Iris pigment epithelial cell (primary cell): ENCODE measurements around the gene FRAT2.
"Not testable (repeated sequence)": the region's sequence is repeated elsewhere in the genome, so short reads cannot be mapped to it uniquely, and the experiment has no call there.

Source experiments
- DNase-seq: peaks from one replicate; pipeline ENCODE4 v3.0.0-alpha.2; 2011; ENCODE audit warnings: low read depth

Gene FRAT2

DNA sequence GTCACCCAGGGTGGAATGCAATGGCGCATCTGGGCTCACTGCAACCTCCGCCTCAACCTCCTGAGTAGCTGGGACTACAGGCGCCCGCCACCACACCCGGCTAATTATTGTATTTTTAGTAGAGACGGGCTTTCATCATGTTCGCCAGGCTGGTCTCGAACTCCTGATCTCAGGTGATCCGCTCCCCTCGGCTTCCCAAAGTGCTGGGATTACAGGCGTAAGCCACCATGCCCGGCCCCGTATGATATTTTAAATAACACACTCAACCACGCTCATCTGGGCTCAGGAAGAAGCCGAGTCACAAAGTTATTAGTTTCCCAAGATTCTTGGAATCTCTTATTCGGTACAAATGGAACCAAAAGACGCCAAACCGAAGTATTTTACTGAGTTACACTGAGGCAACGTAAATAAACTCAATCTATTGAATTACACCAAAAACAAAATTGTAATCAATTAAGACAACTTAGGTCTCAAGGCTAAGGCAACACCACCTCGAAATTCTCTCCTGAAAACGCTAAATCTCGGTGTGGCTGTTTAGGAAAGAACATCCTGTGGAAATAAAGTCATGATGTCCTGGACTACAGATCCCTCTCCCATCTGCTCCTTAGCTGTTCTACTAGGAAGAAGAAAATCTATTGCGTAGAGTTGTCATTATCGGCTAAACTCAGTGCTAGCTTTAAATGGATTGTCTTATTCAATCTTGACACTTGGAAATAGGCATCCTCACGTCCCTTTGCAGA, 43.0 kb downstream of the FRAT2 start:
- no peak for DNase-seq

DNA sequence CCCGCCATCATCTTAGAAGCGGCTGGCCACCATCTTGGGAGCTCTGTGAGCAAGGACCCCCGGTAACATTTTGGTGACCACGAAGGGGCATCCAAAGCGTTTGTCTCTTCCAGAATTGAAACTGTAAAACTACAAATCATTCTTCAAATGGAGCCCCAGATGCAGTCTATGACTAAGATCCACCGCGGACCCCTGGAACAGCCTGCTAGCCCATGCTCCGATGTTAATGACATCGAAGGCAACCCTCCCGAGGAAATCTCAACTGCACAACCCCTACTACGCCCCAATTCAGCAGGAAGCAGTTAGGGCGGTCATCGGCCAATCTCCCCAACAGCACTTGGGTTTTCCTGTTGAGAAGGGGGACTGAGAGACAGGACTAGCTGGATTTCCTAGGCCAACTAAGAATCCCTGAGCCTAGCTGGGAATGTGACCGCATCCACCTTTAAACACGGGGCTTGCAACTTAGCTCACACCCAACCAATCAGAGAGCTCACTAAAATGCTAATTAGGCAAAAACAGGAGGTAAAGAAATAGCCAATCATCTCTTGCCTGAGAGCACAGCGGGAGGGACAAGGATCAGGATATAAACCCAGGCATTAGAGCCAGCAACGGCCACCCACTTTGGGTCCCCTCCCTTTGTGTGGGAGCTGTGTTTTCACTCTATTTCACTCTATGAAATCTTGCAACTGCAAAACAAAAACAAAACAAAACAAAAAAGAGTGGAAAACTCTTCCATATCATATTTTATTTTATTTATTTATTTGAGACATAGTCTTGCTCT, 43.8 kb downstream of the FRAT2 start:
- not testable (repeated sequence) for DNase-seq

DNA sequence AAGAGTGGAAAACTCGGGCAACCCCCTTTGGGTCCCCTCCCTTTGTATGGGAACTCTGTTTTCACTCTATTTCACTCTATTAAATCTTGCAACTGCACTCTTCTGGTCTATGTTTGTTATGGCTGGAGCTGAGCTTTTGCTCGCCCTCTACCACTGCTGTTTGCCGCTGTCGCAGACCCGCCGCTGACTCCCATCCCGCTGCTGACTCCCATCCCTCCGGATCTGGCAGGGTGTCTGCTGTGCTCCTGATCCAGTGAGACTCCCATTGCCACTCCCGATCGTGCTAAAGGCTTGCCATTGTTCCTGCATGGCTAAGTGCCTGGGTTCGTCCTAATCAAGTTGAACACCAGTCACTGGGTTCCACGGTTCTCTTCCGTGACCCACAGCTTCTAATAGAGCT, 44.5 kb downstream of the FRAT2 start:
- not testable (repeated sequence) for DNase-seq
